ENCODE results near the gene SNX5. TPM values are rescaled to one million over a fixed set of nuclear protein-coding genes. Genes with fewer than 3 reads are reported as not detected.
A peak's percentile ranks its signal among the peaks of the same experiment; 100 is the strongest.

Gene SNX5
- total and polyA plus RNA-seq, 10 of the 15 experiments (the other 5 are each of a cell fraction or from before 2014, with no cell fraction given): 92.9 to 316 (median 245) TPM

- Histone ChIP-seq H3K27ac (ENCODE audit: control insufficient read depth, insufficient read depth) (0 out of 2 replicates have a peak overlapping the region, but pooled peaks have one; percentile 11), H3K9me3 (replicated peaks; ENCODE audit: control insufficient read depth, insufficient read depth, low read length) (peaks cover 14% of the 10 kb centered on the region; the same call in 2 of the 3 replicates), H3K27me3 (replicated peaks in 1 of 2; ENCODE audit: control insufficient read depth in 2 of 2, insufficient read depth in 2 of 2, low read length in 1 of 2) (no peaks in the 10 kb centered on the region), H3K79me2 (ENCODE audit: control insufficient read depth, insufficient read depth, low read length) (no peaks in the 10 kb centered on the region), H3K4me1 (ENCODE audit: control insufficient read depth, insufficient read depth, low read length) (peaks cover 22% of the 10 kb centered on the region), H3K4me2 (ENCODE audit: control insufficient read depth, insufficient read depth) (peak overlapping the region; percentile 38), H3K36me3 (ENCODE audit: control insufficient read depth in 2 of 2, insufficient read depth in 2 of 2, low read length in 1 of 2) (no peaks in the 10 kb centered on the region), H2AFZ (ENCODE audit: control insufficient read depth, low read depth, low read length) (no peak overlapping the region), H3K4me3 (no peak overlapping the region), H3K9ac (ENCODE audit: control insufficient read depth, insufficient read depth, low read length) (no peak overlapping the region), H4K20me1 (ENCODE audit: control insufficient read depth, insufficient read depth) (no peaks in the 10 kb centered on the region)
- BruUV-seq (replicated peaks): no TSS peak
- RAD21 ChIA-PET (ENCODE audit: unreplicated experiment): interaction anchor here (1.2 to 1.5 kb wide), 2 partner anchors 35 to 48 kb away, joined by 3 to 5 read pairs; no protein-coding TSS in a partner anchor
- intact Hi-C loops (cut with micrococcal nuclease; ENCODE audit: unreplicated experiment) (loop anchor here (5.0 kb wide), 1 partner anchor 33 kb away; no protein-coding TSS in a partner anchor), in situ Hi-C loops (cut with MboI) (loop anchor here (5.0 kb wide), 1 partner anchor 227 kb away; no protein-coding TSS in a partner anchor)
- peak; percentile 84 for FAIRE-seq
- ATAC-seq: peak; percentile 95
- WGBS (ENCODE audit: insufficient coverage, insufficient replicate concordance, low lambda C conversion rate, missing lambda C conversion rate): 1% methylated on average over 3 of the region's 3 CpGs
- CTCF ChIA-PET: interaction anchor here (1.0 to 2.4 kb wide), 5 partner anchors 34 to 367 kb away, joined by 3 to 9 read pairs (median 3); no protein-coding TSS in a partner anchor
- POLR2A ChIA-PET: interaction anchor here (1.0 kb wide), 1 partner anchor 51 kb away, joined by 3 read pairs; no protein-coding TSS in a partner anchor
- SMC1A ChIA-PET (ENCODE audit: uncharacterized antibody, unreplicated experiment): interaction anchor here (1.5 to 1.6 kb wide), 2 partner anchors 9 to 225 kb away, joined by 3 to 5 read pairs; no protein-coding TSS in a partner anchor
- DNase-seq (ENCODE audit: low read depth, low spot score): peak; percentile 64
- TF ChIP-seq IRF4 (IDR thresholded peaks at IDR 0.05; ENCODE audit: low read depth, low read length) (peak; percentile 51; the same call in 1 of the 2 replicates), NKRF (conservative IDR thresholded peaks at IDR 0.05) (no peak), SMC3 (IDR thresholded peaks at IDR 0.05; ENCODE audit: borderline replicate concordance, low read length) (no peak), CREM (IDR thresholded peaks at IDR 0.05; ENCODE audit: low read depth) (peak; percentile 50), IKZF2 (IDR thresholded peaks at IDR 0.05) (peak; percentile 42 to 43; a peak in 2 of 4 replicates), ZNF217 (IDR thresholded peaks at IDR 0.05) (no peak), POU2F2 (IDR thresholded peaks at IDR 0.05; ENCODE audit: borderline replicate concordance, low read depth, low read length) (peak; percentile 95; the same call in 2 of the 3 replicates), PML (IDR thresholded peaks at IDR 0.05; ENCODE audit: low read length) (no peak), CHD4 (IDR thresholded peaks at IDR 0.05) (no peak), ZNF274 (IDR thresholded peaks at IDR 0.05; ENCODE audit: insufficient read depth, insufficient read length) (no peak), JUNB (IDR thresholded peaks at IDR 0.05) (peak; percentile 64), JUND (IDR thresholded peaks at IDR 0.05; ENCODE audit: low read depth, low read length) (no peak), ETV6 (conservative IDR thresholded peaks at IDR 0.05 in 1 of 2, IDR thresholded peaks at IDR 0.05 in 1 of 2; ENCODE audit: borderline replicate concordance in 1 of 2, low read depth in 1 of 2) (peak in 1 of 2 experiments; percentile 69; a peak in 1 of 4 replicates), ATF2 (IDR thresholded peaks at IDR 0.05; ENCODE audit: low read length) (0 out of 2 replicates have a peak, but pooled peaks have one; percentile 49), ZBED1 (IDR thresholded peaks at IDR 0.05; ENCODE audit: borderline replicate concordance) (peak; percentile 84; the same call in 1 of the 2 replicates), YY1 (IDR thresholded peaks at IDR 0.05; ENCODE audit: low read depth, low read length) (0 out of 2 replicates have a peak, but pooled peaks have one; percentile 36), MEF2B (IDR thresholded peaks at IDR 0.05; ENCODE audit: partially characterized antibody, poor library complexity, severe bottlenecking) (peak; percentile 48), ATF7 (IDR thresholded peaks at IDR 0.05; ENCODE audit: low read depth) (peak; percentile 32; the same call in 1 of the 2 replicates)
- TF ChIP-seq, protein P1, sequence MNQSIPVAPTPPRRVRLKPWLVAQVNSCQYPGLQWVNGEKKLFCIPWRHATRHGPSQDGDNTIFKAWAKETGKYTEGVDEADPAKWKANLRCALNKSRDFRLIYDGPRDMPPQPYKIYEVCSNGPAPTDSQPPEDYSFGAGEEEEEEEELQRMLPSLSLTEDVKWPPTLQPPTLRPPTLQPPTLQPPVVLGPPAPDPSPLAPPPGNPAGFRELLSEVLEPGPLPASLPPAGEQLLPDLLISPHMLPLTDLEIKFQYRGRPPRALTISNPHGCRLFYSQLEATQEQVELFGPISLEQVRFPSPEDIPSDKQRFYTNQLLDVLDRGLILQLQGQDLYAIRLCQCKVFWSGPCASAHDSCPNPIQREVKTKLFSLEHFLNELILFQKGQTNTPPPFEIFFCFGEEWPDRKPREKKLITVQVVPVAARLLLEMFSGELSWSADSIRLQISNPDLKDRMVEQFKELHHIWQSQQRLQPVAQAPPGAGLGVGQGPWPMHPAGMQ (IDR thresholded peaks at IDR 0.05; ENCODE audit: borderline replicate concordance): no peak
- TF ChIP-seq, protein P2, sequence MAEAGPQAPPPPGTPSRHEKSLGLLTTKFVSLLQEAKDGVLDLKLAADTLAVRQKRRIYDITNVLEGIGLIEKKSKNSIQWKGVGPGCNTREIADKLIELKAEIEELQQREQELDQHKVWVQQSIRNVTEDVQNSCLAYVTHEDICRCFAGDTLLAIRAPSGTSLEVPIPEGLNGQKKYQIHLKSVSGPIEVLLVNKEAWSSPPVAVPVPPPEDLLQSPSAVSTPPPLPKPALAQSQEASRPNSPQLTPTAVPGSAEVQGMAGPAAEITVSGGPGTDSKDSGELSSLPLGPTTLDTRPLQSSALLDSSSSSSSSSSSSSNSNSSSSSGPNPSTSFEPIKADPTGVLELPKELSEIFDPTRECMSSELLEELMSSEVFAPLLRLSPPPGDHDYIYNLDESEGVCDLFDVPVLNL (IDR thresholded peaks at IDR 0.05; ENCODE audit: low read depth, low read length): no peak
Measured at GRCh38 chr20:17904027-17904426, 64.6 kb downstream of the SNX5 start.
